ENCODE measurements around the gene TMEM151B.

DNA sequence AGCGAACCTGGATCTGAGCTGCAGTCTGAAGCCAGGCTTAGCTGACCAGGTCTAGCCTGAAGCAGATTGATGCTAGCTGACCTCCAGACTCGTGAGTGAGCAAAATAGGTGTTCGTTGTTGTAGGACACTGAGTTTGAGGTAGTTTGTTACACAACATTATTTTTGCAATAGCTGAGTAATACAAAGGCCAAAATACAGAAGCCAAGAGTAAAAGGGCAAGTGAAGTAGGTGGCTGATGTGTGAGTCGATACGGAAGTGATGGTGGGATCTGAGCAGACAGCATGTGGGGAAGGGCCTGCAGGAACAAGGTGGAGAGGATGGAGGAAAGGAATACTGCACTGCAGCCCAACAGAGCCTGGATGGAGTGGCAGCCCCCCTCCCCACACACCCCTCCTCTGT lies 63.7 kb downstream of the TMEM151B start:
- TF ChIP-seq CTCF (IDR thresholded peaks at IDR 0.05; ENCODE audit: poor library complexity), result no peak
- no peak for TF ChIP-seq EZH2 (IDR thresholded peaks at IDR 0.05; ENCODE audit: borderline replicate concordance)
